Prostate gland (tissue), 2 donors: ENCODE results near the gene ZNF891.

Source experiments
- POLR2AphosphoS5 ChIP-seq: sonication (generic); formaldehyde crosslinking; IDR thresholded peaks from one replicate; pipeline ENCODE4 v1.6.1; 2017; ENCODE audit warnings: antibody characterized with exemption
- TF ChIP-seq, protein P1 (sequence below), 4 experiments: fragments of 200-600 bp in 2 of 4; fragments of 450-650 bp in 2 of 4; sonication (generic) in 2 of 4; IDR thresholded peaks; 1 replicate in 3 of 4; 2 replicates in 1 of 4; pipeline ENCODE4 v1.5.1; 2016 to 2019; ENCODE audit warnings: antibody characterized with exemption in 4 of 4, mild to moderate bottlenecking in 2 of 4, moderate library complexity in 2 of 4

DNA sequence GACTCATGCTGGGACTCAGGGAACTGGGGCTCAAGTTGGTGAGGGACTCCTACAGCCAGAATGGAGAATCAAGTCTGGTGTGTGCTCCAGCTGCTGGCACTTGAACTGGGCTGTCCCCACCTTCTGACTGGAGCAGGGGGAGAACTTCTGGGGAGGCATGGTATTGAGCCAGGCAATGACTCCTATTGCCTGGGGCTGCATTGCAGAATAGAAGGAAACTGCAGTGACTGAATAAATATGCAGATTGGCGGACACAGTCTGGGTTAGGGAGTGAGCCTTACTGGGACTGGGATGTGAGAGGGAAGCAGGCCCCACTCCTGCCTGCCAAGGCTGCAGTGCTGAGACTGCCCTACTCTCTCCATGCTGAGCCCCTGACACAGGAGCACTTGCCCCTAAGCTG lies 42.4 kb upstream of the ZNF891 start:
- TF ChIP-seq, protein P1, sequence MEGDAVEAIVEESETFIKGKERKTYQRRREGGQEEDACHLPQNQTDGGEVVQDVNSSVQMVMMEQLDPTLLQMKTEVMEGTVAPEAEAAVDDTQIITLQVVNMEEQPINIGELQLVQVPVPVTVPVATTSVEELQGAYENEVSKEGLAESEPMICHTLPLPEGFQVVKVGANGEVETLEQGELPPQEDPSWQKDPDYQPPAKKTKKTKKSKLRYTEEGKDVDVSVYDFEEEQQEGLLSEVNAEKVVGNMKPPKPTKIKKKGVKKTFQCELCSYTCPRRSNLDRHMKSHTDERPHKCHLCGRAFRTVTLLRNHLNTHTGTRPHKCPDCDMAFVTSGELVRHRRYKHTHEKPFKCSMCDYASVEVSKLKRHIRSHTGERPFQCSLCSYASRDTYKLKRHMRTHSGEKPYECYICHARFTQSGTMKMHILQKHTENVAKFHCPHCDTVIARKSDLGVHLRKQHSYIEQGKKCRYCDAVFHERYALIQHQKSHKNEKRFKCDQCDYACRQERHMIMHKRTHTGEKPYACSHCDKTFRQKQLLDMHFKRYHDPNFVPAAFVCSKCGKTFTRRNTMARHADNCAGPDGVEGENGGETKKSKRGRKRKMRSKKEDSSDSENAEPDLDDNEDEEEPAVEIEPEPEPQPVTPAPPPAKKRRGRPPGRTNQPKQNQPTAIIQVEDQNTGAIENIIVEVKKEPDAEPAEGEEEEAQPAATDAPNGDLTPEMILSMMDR (IDR thresholded peaks at IDR 0.05), result no peak
- no peak for TF ChIP-seq POLR2AphosphoS5
